Keratinocyte (primary cell): ENCODE results near the gene ATP8A2. TPM values are rescaled to one million over a fixed set of nuclear protein-coding genes. Genes with fewer than 3 reads are reported as not detected.

ENCODE experiments used
- DNase-seq: peaks from one replicate; pipeline ENCODE4 v3.0.0-alpha.2; 2011; ENCODE audit warnings: low read depth, missing footprints, low spot score
- FAIRE-seq: peaks from 2 replicates; lab custom pipeline; 2011; peaks lifted over from hg19 to GRCh38; lab: Jason Lieb, UNC
- H2AFZ ChIP-seq: 2 replicates; pipeline ENCODE4 v1.6.0; 2012; ENCODE audit warnings: low read length, control low read depth, inconsistent platforms; ENCODE audit not compliant: control insufficient read depth
- H3K27ac ChIP-seq: 2 replicates; pipeline ENCODE4 v1.5.1; 2011; ENCODE audit warnings: low read length; ENCODE audit not compliant: control insufficient read depth, insufficient read depth
- H3K27me3 ChIP-seq: 3 replicates; pipeline ENCODE4 v1.6.0; 2011; ENCODE audit warnings: low read length; ENCODE audit not compliant: control insufficient read depth, insufficient read depth; ENCODE audit errors: extremely low read depth
- H3K36me3 ChIP-seq, 2 experiments: 2 replicates in 1 of 2; 3 replicates in 1 of 2; pipeline ENCODE4 v1.5.1; 2011; ENCODE audit warnings: low read length in 2 of 2, mild to moderate bottlenecking in 1 of 2; ENCODE audit not compliant: control insufficient read depth in 2 of 2, insufficient read depth in 2 of 2; ENCODE audit errors: extremely low read depth in 1 of 2
- H3K4me1 ChIP-seq: 3 replicates; pipeline ENCODE4 v1.5.1; 2011; ENCODE audit warnings: low read length; ENCODE audit not compliant: control insufficient read depth, insufficient read depth; ENCODE audit errors: extremely low read depth
- H3K4me2 ChIP-seq: 3 replicates; pipeline ENCODE4 v1.6.0; 2011; ENCODE audit warnings: low read depth, low read length; ENCODE audit not compliant: control insufficient read depth, insufficient read depth; ENCODE audit errors: extremely low read depth
- H3K4me3 ChIP-seq, 3 experiments: fragments of 200-600 bp in 1 of 3; sonication (generic) in 1 of 3; 2 replicates in 2 of 3; 3 replicates in 1 of 3; pipeline ENCODE4 v1.5.1; 2011 to 2016; ENCODE audit warnings: low read length in 3 of 3, mild to moderate bottlenecking in 3 of 3, control low read depth in 2 of 3, inconsistent platforms in 1 of 3, low read depth in 1 of 3, mixed read lengths in 1 of 3, mixed run types in 1 of 3, moderate library complexity in 1 of 3; ENCODE audit not compliant: control insufficient read depth in 2 of 3, insufficient read depth in 2 of 3; ENCODE audit errors: extremely low read depth in 1 of 3
- H3K79me2 ChIP-seq: 2 replicates; pipeline ENCODE4 v1.6.0; 2012; ENCODE audit warnings: low read length; ENCODE audit not compliant: control insufficient read depth, insufficient read depth
- H3K9ac ChIP-seq: 3 replicates; pipeline ENCODE4 v1.6.0; 2011; ENCODE audit warnings: low read length; ENCODE audit not compliant: control insufficient read depth, insufficient read depth; ENCODE audit errors: extremely low read depth
- H3K9me1 ChIP-seq: 3 replicates; pipeline ENCODE4 v1.6.0; 2011; ENCODE audit warnings: low read length; ENCODE audit not compliant: control insufficient read depth, insufficient read depth; ENCODE audit errors: extremely low read depth
- H3K9me3 ChIP-seq: 2 replicates; pipeline ENCODE4 v1.5.1; 2012; ENCODE audit warnings: low read depth, low read length; ENCODE audit not compliant: control insufficient read depth
- H4K20me1 ChIP-seq: 3 replicates; pipeline ENCODE4 v1.6.0; 2011; ENCODE audit warnings: low read length; ENCODE audit not compliant: control insufficient read depth, insufficient read depth; ENCODE audit errors: extremely low read depth
- EZH2 ChIP-seq: IDR thresholded peaks from one replicate; pipeline ENCODE4 v1.6.1; 2012; ENCODE audit warnings: inconsistent platforms, mild to moderate bottlenecking, low read length, moderate library complexity
- dilution Hi-C: fragments of 300-500 bp; cut with MboI; formaldehyde crosslinking; loops from one replicate; pipeline ENCODE4 v1.7.0; 2020; ENCODE audit warnings: low sequenced_read_pairs; ENCODE audit not compliant: extremely low pct_ligation_motif_present
- polyA plus RNA-seq, 5 experiments: library from polyadenylated mRNA; depleted of rRNA in 3 of 5; stranded (reverse) in 3 of 5; stranded (forward) in 1 of 5; unstranded in 1 of 5; fragments of >200 nt; gene quantifications; 1 replicate in 1 of 5; 2 replicates in 3 of 5; 3 replicates in 1 of 5; pipeline versions ENCODE4 v1.2.1 to v1.2.3, GENCODE V29; 2011 to 2012; ENCODE audit warnings: missing spikeins in 2 of 5, low read depth in 1 of 5, low replicate concordance in 1 of 5
- TF ChIP-seq, protein P1 (sequence below), 3 experiments: IDR thresholded peaks in 1 of 3; conservative IDR thresholded peaks in 1 of 3; optimal IDR thresholded peaks in 1 of 3; 2 replicates in 2 of 3; 3 replicates in 1 of 3; pipeline versions ENCODE3 to v1.5.1; 2011; ENCODE audit warnings: low read length in 3 of 3, mild to moderate bottlenecking in 3 of 3, moderate library complexity in 2 of 3, control low read depth in 1 of 3, inconsistent platforms in 1 of 3; ENCODE audit not compliant: insufficient read depth in 2 of 3; ENCODE audit errors: extremely low read depth in 1 of 3

Gene ATP8A2
- polyA plus RNA-seq, 1 donor (not counting 4 experiments of a cell fraction or from before 2014, with no cell fraction given) = 0.16 TPM

DNA sequence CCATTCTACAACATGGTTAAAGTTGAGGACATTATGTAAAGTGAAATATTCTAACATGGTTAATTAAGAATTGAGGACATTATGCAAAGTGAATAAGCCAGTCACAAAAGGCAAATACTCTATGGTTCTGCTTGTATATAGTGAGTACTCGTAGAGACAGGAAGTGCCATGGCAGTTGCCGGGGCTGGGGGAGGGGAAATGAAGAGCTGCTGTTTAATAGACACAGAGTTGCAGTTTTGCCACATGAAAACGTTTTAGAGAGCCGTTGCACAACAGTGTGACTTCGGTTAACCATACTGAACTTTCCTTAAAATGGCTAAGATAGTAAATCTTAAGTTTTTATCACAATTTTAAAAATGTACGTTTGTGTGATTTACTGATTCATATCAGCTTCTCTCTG lies 503.1 kb downstream of the ATP8A2 start:
- TF ChIP-seq, protein P1, sequence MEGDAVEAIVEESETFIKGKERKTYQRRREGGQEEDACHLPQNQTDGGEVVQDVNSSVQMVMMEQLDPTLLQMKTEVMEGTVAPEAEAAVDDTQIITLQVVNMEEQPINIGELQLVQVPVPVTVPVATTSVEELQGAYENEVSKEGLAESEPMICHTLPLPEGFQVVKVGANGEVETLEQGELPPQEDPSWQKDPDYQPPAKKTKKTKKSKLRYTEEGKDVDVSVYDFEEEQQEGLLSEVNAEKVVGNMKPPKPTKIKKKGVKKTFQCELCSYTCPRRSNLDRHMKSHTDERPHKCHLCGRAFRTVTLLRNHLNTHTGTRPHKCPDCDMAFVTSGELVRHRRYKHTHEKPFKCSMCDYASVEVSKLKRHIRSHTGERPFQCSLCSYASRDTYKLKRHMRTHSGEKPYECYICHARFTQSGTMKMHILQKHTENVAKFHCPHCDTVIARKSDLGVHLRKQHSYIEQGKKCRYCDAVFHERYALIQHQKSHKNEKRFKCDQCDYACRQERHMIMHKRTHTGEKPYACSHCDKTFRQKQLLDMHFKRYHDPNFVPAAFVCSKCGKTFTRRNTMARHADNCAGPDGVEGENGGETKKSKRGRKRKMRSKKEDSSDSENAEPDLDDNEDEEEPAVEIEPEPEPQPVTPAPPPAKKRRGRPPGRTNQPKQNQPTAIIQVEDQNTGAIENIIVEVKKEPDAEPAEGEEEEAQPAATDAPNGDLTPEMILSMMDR (optimal IDR thresholded peaks at IDR 0.05 in 1 of 3, IDR thresholded peaks at IDR 0.05 in 1 of 3, conservative IDR thresholded peaks at IDR 0.05 in 1 of 3; ENCODE audit: extremely low read depth in 1 of 3, insufficient read depth in 2 of 3, low read length in 3 of 3) = no peak
- no peak for TF ChIP-seq EZH2
- H3K36me3 ChIP-seq = no peaks in the 10 kb centered on the region
- H3K79me2 ChIP-seq = no peaks in the 10 kb centered on the region
- H2AFZ ChIP-seq = no peak overlapping the region
- no peak overlapping the region for H3K4me3 ChIP-seq
- FAIRE-seq = no peak
- no peak overlapping the region for H3K9ac ChIP-seq
- H3K4me2 ChIP-seq = no peak overlapping the region
- no peaks in the 10 kb centered on the region for H3K9me1 ChIP-seq
- dilution Hi-C loops = no loop called here
- no peaks in the 10 kb centered on the region for H3K27me3 ChIP-seq
- no peak overlapping the region for H3K27ac ChIP-seq
- H4K20me1 ChIP-seq = no peaks in the 10 kb centered on the region
- DNase-seq = no peak
- no peaks in the 10 kb centered on the region for H3K9me3 ChIP-seq
- H3K4me1 ChIP-seq = peaks cover 4% of the 10 kb centered on the region

DNA sequence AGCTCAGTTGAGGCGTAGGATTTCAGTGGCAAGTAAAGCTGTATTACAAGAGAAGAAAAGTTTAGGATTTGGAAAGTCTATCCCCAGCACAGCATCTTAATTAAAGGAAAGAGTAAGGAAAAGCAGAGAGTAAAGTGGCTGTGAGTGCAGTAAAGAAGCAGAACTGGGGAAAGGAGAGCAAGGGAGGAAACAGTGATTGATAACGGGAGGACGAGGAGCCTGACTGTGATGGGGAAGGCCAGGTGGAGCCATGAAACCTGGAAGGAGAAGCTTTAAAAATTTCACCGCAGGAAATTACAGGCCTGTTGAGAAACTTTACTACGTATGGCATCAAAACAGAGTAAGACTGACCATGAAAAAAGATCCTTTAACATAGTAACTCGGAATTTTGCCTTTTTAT lies 504.5 kb downstream of the ATP8A2 start:
- Histone ChIP-seq H3K4me3 (no peak overlapping the region), H4K20me1 (no peaks in the 10 kb centered on the region), H3K9me1 (no peaks in the 10 kb centered on the region), H2AFZ (no peak overlapping the region), H3K27ac (no peak overlapping the region), H3K79me2 (no peaks in the 10 kb centered on the region), H3K9ac (no peak overlapping the region), H3K9me3 (no peaks in the 10 kb centered on the region), H3K27me3 (no peaks in the 10 kb centered on the region), H3K4me2 (no peak overlapping the region), H3K36me3 (no peaks in the 10 kb centered on the region), H3K4me1 (peaks cover 4% of the 10 kb centered on the region)
- TF ChIP-seq EZH2 = no peak
- TF ChIP-seq, protein P1 (optimal IDR thresholded peaks at IDR 0.05 in 1 of 3, IDR thresholded peaks at IDR 0.05 in 1 of 3, conservative IDR thresholded peaks at IDR 0.05 in 1 of 3; ENCODE audit: extremely low read depth in 1 of 3, insufficient read depth in 2 of 3, low read length in 3 of 3) = no peak
- dilution Hi-C loops = no loop called here
- no peak for FAIRE-seq
- no peak for DNase-seq
